Endometrial microvascular endothelial cells (primary cell): Measurements from ENCODE around the gene EIF3F. TPM values are rescaled to one million over a fixed set of nuclear protein-coding genes. Genes with fewer than 3 reads are reported as not detected.

Experiments used
- total RNA-seq: library from RNA; depleted of rRNA; stranded (reverse); fragments of >200 nt; gene quantifications from one replicate; pipeline ENCODE4 v1.2.3, GENCODE V29; 2015; ENCODE audit errors: inconsistent ontology term

Gene EIF3F
- total RNA-seq, 1 donor from 2014 or later: 238 TPM

Other genes with a start within 250 kb of the EIF3F start
- not detected for gene OR5P2, start 190.4 kb upstream of the EIF3F start, total RNA-seq
- not detected for gene OR5P3, start 156.5 kb upstream of the EIF3F start, total RNA-seq
- gene OR10A6, start 56.1 kb upstream of the EIF3F start, total RNA-seq: not detected
- not detected for gene OR10A3, start 45.6 kb upstream of the EIF3F start, total RNA-seq
- not detected for gene NLRP10, start 21.9 kb upstream of the EIF3F start, total RNA-seq
- gene TUB, start 93.9 kb downstream of the EIF3F start, total RNA-seq: 0.37 TPM
- not detected for gene RIC3, start 181.7 kb downstream of the EIF3F start, total RNA-seq